GM12878 (cell line): ENCODE results near the gene TSTD2. TPM values are rescaled to one million over a fixed set of nuclear protein-coding genes. Genes with fewer than 3 reads are reported as not detected.

Source experiments
- ATF7 ChIP-seq: fragments of 450-650 bp; IDR thresholded peaks from 2 replicates; pipeline ENCODE4 v1.6.1; 2016; ENCODE audit warnings: low read depth, mild to moderate bottlenecking
- BCL11A ChIP-seq: IDR thresholded peaks from 2 replicates; pipeline ENCODE4 v1.6.1; 2011; ENCODE audit warnings: low read depth, low read length
- BHLHE40 ChIP-seq, 2 experiments: fragments of 450-650 bp in 1 of 2; IDR thresholded peaks; 2 replicates each; pipeline ENCODE4 v1.6.1; 2011 to 2017; ENCODE audit warnings: low read depth in 2 of 2, borderline replicate concordance in 1 of 2, improper control_type of control experiment in 1 of 2, low read length in 1 of 2, mild to moderate bottlenecking in 1 of 2
- CEBPZ ChIP-seq: fragments of 150-350 bp; IDR thresholded peaks from 2 replicates; pipeline ENCODE4 v1.6.1; 2016; ENCODE audit warnings: low read depth, low read length
- CHD1 ChIP-seq: IDR thresholded peaks from 2 replicates; pipeline ENCODE4 v1.6.1; 2012; ENCODE audit warnings: low read depth, low read length, improper control_type of control experiment
- E2F8 ChIP-seq: fragments of 450-650 bp; IDR thresholded peaks from 2 replicates; pipeline ENCODE4 v1.6.1; 2018; ENCODE audit warnings: mild to moderate bottlenecking, low read depth, moderate library complexity; ENCODE audit not compliant: partially characterized antibody
- HCFC1 ChIP-seq: fragments of 150-350 bp; IDR thresholded peaks from 2 replicates; pipeline ENCODE4 v1.6.1; 2014; ENCODE audit warnings: low read length
- JUND ChIP-seq: IDR thresholded peaks from 2 replicates; pipeline ENCODE4 v1.6.1; 2012; ENCODE audit warnings: low read depth, mild to moderate bottlenecking, low read length, improper control_type of control experiment, moderate library complexity
- NBN ChIP-seq: fragments of 450-650 bp; IDR thresholded peaks from 2 replicates; pipeline ENCODE4 v1.6.1; 2016
- NFIC ChIP-seq: IDR thresholded peaks from 2 replicates; pipeline ENCODE4 v1.6.1; 2012; ENCODE audit warnings: low read depth, mild to moderate bottlenecking, inconsistent platforms, low read length, moderate library complexity
- PKNOX1 ChIP-seq: fragments of 450-650 bp; IDR thresholded peaks from 2 replicates; pipeline ENCODE4 v1.6.1; 2016; ENCODE audit warnings: mild to moderate bottlenecking
- POLR2AphosphoS2 ChIP-seq: IDR thresholded peaks from 2 replicates; pipeline ENCODE4 v1.6.1; 2011; ENCODE audit warnings: low read depth, mild to moderate bottlenecking, low read length, improper control_type of control experiment, moderate library complexity
- POU2F2 ChIP-seq: IDR thresholded peaks from 3 replicates; pipeline ENCODE4 v1.6.1; 2011; ENCODE audit warnings: low read depth, mild to moderate bottlenecking, low read length, borderline replicate concordance
- SKIL ChIP-seq: fragments of 450-650 bp; IDR thresholded peaks from 2 replicates; pipeline ENCODE4 v1.6.1; 2017; ENCODE audit warnings: mild to moderate bottlenecking, low read depth, inconsistent platforms; ENCODE audit not compliant: poor library complexity, severe bottlenecking
- SUZ12 ChIP-seq: fragments of 200-600 bp; sonication (generic); IDR thresholded peaks from one replicate; pipeline ENCODE4 v1.6.1; 2018; ENCODE audit warnings: antibody characterized with exemption, mild to moderate bottlenecking; ENCODE audit not compliant: unreplicated experiment
- TCF3 ChIP-seq: IDR thresholded peaks from 2 replicates; pipeline ENCODE4 v1.6.1; 2012; ENCODE audit warnings: low read depth, mild to moderate bottlenecking, low read length, borderline replicate concordance; ENCODE audit not compliant: insufficient read depth
- ZNF207 ChIP-seq: fragments of 450-650 bp; IDR thresholded peaks from 2 replicates; pipeline ENCODE4 v1.6.1; 2014; ENCODE audit warnings: antibody characterized with exemption, mild to moderate bottlenecking, borderline replicate concordance
- ZNF217 ChIP-seq: fragments of 450-650 bp; IDR thresholded peaks from 2 replicates; pipeline ENCODE4 v1.6.1; 2017; ENCODE audit warnings: antibody characterized with exemption, mild to moderate bottlenecking
- ZNF24 ChIP-seq: fragments of 450-650 bp; IDR thresholded peaks from 2 replicates; pipeline ENCODE4 v1.6.1; 2017; ENCODE audit warnings: antibody characterized with exemption, mild to moderate bottlenecking
- ZNF622 ChIP-seq: fragments of 450-650 bp; IDR thresholded peaks from 2 replicates; pipeline ENCODE4 v1.6.1; 2017; ENCODE audit warnings: mild to moderate bottlenecking, inconsistent platforms
- ZSCAN29 ChIP-seq: fragments of 450-650 bp; IDR thresholded peaks from 2 replicates; pipeline ENCODE4 v1.6.1; 2017; ENCODE audit warnings: mild to moderate bottlenecking, moderate library complexity
- polyA plus RNA-seq, 11 experiments: library from polyadenylated mRNA; depleted of rRNA in 4 of 11; unstranded in 6 of 11; stranded (reverse) in 5 of 11; fragments of >200 nt; fragmentation: Nextera tagmentation in 4 of 11; fragmentation: Illumina TruSeq in 1 of 11; extraction: Ambion mirVana in 4 of 11; extraction: Trizol in 1 of 11; gene quantifications; 1 replicate in 1 of 11; 2 replicates in 10 of 11; pipeline versions ENCODE4 v1.2.1 to v1.2.3, GENCODE V29; 2011 to 2016; ENCODE audit warnings: inconsistent platforms in 2 of 11, missing spikeins in 2 of 11, low read depth in 1 of 11
- total RNA-seq, 4 experiments: library from RNA; depleted of rRNA in 3 of 4; stranded (reverse); fragments of >200 nt in 3 of 4; fragmentation: Illumina TruSeq in 1 of 4; extraction: Trizol in 1 of 4; gene quantifications; 2 replicates each; pipeline versions ENCODE4 v1.2.1 to v1.2.3, GENCODE V29; 2013 to 2021

The TSTD2 gene
- total and polyA plus RNA-seq, 10 of the 15 experiments (the other 5 are each of a cell fraction or from before 2014, with no cell fraction given) = 5.0 to 30.6 (median 14.1) TPM

GRCh38 chr9:97632985-97633858 lies at the start of gene TSTD2, which contains the start of gene NCBP1 (continued):
- peak; percentile 82 for TF ChIP-seq PKNOX1
- peak; percentile 85 for TF ChIP-seq E2F8
- TF ChIP-seq TCF3 = peak; percentile 76; the same call in 1 of the 2 replicates
- no peak for TF ChIP-seq JUND
- no peak for TF ChIP-seq SUZ12
- TF ChIP-seq ZNF24 = no peak
- no peak for TF ChIP-seq BCL11A
- peak; percentile 99 to 100 for TF ChIP-seq BHLHE40 (IDR thresholded peaks at IDR 0.05; ENCODE audit: borderline replicate concordance in 1 of 2, low read depth in 2 of 2, low read length in 1 of 2)
- TF ChIP-seq ZNF217 = no peak
- TF ChIP-seq NFIC = no peak
- TF ChIP-seq ZNF622 = no peak
- TF ChIP-seq HCFC1 = peak; percentile 76
- TF ChIP-seq POLR2AphosphoS2 = no peak; the same call in 1 of the 2 replicates
- TF ChIP-seq CHD1 = no peak
- peak; percentile 50; the same call in 1 of the 2 replicates for TF ChIP-seq ZNF207
- TF ChIP-seq POU2F2 = peak; percentile 5; the same call in 2 of the 3 replicates
- peak; percentile 100 for TF ChIP-seq NBN
- no peak for TF ChIP-seq ZSCAN29
- TF ChIP-seq CEBPZ = no peak
- TF ChIP-seq SKIL = no peak
- TF ChIP-seq ATF7 = peak; percentile 89
